Stimulated activated CD8-positive, alpha-beta memory T cell treated with anti-CD3 and anti-CD28 coated beads, Interleukin-7, amount 100 ng/mL, for 24 hours (primary cell): ENCODE results near the gene ZNF600.
"Not testable (repeated sequence)": the region's sequence is repeated elsewhere in the genome, so short reads cannot be mapped to it uniquely, and the experiment has no call there.

Experiments used
- DNase-seq: peaks from one replicate; pipeline ENCODE4 v3.0.0-alpha.2; 2020; ENCODE audit warnings: low read depth

The ZNF600 gene

DNA sequence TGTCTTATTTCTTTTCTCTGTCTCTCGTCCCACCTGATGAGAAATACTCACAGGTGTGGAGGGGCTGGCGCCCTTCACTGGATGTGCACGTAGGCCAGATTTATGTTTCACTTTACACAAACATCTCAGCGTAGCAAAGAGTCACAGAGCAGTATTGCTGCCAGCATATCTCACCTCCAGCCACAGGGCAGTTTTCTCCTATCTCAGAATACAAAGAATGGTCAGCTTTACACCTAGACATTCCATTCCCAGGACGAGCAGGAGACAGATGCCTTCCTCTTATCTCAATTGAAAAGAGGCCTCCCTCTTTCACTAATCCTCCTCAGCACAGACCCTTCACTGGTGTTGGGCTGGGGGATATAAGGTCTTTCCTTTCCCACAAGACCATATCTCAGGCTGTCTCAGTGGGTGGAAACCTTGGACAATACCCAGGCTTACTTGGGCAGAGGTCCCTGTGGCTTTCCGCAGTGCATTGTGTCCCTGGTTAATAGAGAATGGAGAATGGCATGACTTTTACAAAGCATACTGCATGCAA lies 44.6 kb downstream of the ZNF600 start:
- no peak for DNase-seq

DNA sequence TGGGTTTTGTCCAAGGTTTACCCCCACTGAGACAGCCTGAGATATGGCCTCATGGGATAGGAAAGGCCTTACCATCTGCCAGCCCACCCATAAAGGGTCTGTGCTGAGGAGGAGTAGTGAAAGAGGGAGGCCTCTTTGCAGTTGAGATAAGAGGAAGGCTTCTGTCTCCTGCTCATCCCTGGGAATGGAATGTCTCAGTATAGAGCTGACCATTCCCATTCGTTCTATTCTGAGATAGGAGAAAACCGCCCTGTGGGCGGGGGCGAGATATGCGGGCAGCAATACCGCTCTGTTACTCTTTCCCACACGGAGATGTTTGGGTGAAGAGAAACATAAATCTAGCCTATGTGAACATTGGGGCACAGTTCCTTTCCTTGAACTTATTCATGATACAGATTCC lies 45.2 kb downstream of the ZNF600 start:
- DNase-seq, result not testable (repeated sequence)

GRCh38 chr19:52739576-52739975 lies 47.0 kb downstream of the ZNF600 start:
- no peak for DNase-seq

- DNase-seq, result no peak
Observed at GRCh38 chr19:52735734-52736133, 50.9 kb downstream of the ZNF600 start.

- DNase-seq, result peak; percentile 99
Observed at GRCh38 chr19:52734893-52735661, 51.5 kb downstream of the ZNF600 start, which contains the start of gene ZNF611. Gene ZNF611 (minus strand): TSS chr19:52735044. CDS start chr19:52715894, 19,150 bp downstream.

GRCh38 chr19:52734331-52734892 lies 52.2 kb downstream of the ZNF600 start:
- no peak for DNase-seq

DNA sequence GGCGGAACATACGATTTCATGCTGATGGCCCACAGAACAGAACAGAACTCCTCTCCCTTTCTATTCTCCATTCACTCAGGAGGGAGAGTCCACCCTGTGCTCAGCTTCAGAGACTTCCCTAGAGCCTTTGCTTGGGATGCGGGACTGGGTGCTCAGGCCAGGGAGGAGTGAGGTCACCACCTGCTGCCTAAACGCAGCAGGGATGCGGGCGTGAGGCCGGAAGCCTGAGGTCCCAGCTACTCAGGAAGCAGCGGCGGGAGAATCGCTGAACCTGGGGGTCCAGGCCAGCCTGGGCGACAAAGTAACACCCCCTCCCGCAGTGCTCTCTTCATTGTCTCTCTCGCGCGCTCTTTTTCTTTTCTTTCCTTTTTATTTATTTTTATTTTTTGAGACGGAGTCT lies 60.5 kb downstream of the ZNF600 start:
- DNase-seq, result not testable (repeated sequence)

GRCh38 chr19:52725528-52725961 lies 61.0 kb downstream of the ZNF600 start:
- DNase-seq, result no peak

DNA sequence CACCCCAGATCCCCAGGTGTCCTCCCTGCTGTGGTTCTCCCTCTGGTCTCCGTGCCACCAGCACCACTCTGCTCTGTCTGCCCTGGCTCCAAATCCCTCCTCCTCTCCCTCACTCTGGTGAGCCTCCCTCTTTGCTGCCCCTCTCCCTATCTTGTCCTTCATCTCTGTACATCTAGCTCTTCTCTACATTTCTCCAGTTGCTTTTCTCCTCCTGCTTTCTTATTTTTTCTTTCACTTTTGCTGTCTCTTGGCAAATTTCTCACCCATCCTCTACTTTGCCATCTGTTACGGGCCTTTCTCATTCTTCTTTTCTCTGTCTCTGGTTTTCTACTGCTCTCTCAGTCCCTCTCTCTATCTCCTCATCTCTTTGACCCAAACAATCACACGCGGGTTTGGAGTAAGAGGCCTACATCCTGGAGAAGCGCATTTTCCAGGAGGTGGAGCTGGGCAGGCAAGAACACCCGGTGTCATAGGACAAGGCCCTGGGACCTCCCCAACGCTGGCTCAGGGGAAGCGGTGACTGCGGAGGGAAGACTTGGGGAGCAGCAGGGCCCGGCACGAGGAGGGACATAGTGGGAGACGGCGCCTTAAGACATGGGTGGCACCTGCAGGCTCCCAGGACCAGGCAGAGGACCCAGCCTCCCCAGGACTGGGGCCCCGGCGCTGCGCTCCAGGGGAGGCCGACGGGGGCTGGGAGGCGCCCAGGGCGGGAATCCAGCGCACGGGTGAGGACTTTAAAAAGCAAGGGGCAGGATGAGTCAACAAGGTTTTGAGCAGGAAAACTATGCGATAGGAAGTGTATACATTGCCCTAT lies 61.7 kb downstream of the ZNF600 start:
- DNase-seq, result no peak

DNA sequence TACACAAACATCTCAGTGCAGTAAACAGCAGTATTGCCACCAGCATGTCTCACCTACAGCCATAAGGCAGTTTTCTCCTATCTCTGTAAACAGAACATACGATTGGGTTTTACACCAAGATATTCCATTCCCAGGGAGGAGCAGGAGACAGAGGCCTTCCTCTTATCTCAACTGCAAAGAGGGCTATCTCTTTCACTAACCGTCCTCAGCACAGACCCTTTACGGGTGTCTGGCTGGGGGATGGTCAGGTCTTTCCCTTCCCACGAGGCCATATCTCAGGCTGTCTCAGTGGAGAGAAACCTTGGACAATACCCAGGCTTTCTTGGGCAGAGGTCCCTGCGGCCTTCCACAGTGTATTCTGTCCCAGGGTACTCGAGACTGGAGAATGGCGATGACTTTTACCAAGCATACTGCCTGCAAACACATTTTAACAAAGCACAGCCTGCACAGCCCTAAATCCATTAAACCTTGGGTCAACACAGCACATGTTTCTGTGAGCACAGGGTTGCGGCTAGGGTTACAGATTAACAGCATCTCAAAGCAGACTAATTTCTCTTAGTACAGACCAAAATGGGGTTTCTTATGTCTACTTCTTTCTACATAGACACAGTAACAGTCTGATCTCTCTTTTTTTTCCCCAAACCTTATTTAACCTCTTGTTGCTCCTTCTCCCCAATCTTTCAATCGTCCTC lies 62.5 kb downstream of the ZNF600 start:
- not testable (repeated sequence) for DNase-seq

GRCh38 chr19:52722062-52723003 lies 64.3 kb downstream of the ZNF600 start:
- no peak for DNase-seq

- not testable (repeated sequence) for DNase-seq
Observed at GRCh38 chr19:52720541-52720940, 66.0 kb downstream of the ZNF600 start.

GRCh38 chr19:52716522-52716921 lies 70.1 kb downstream of the ZNF600 start:
- DNase-seq, result no peak

- DNase-seq, result not testable (repeated sequence)
Observed at GRCh38 chr19:52715902-52716301, 70.7 kb downstream of the ZNF600 start.

GRCh38 chr19:52715330-52715729 lies 71.3 kb downstream of the ZNF600 start:
- not testable (repeated sequence) for DNase-seq
